WTC11 (cell line): ENCODE data around the gene PDCL2.

Source experiments
- ATF6 ChIP-seq: sonication (generic); formaldehyde crosslinking; IDR thresholded peaks from 2 replicates; pipeline ENCODE4 v1.8.1; 2023; ENCODE audit warnings: mild to moderate bottlenecking, missing genetic modification reagents
- CTCF ChIP-seq: fragments of 200-600 bp; IDR thresholded peaks from 2 replicates; pipeline ENCODE4 v1.8.0; 2022; ENCODE audit warnings: antibody characterized with exemption
- E2F5 ChIP-seq: sonication (generic); formaldehyde crosslinking; IDR thresholded peaks from 2 replicates; pipeline ENCODE4 v1.8.1; 2022; ENCODE audit warnings: mild to moderate bottlenecking, moderate library complexity, missing genetic modification reagents
- ESRRA ChIP-seq: sonication (generic); formaldehyde crosslinking; IDR thresholded peaks from 2 replicates; pipeline ENCODE4 v1.8.1; 2022; ENCODE audit warnings: mild to moderate bottlenecking, missing genetic modification reagents, borderline replicate concordance
- IRF1 ChIP-seq: sonication (generic); formaldehyde crosslinking; IDR thresholded peaks from 2 replicates; pipeline ENCODE4 v1.8.0; 2023; ENCODE audit warnings: missing genetic modification reagents
- MAX ChIP-seq: sonication (generic); formaldehyde crosslinking; IDR thresholded peaks from 2 replicates; pipeline ENCODE4 v1.8.0; 2022; ENCODE audit warnings: mild to moderate bottlenecking, missing genetic modification reagents
- SP1 ChIP-seq: sonication (generic); formaldehyde crosslinking; conservative IDR thresholded peaks from 2 replicates; pipeline ENCODE4 v1.8.1; 2022; ENCODE audit warnings: missing genetic modification reagents
- ZNF219 ChIP-seq: sonication (generic); formaldehyde crosslinking; IDR thresholded peaks from 2 replicates; pipeline ENCODE4 v1.8.0; 2023; ENCODE audit warnings: missing genetic modification reagents, mild to moderate bottlenecking, borderline replicate concordance
- ZNF396 ChIP-seq: fragments of 250-450 bp; sonication (Bioruptor Pico); IDR thresholded peaks from 2 replicates; pipeline ENCODE4 v1.8.0; 2021; ENCODE audit warnings: mild to moderate bottlenecking, moderate library complexity, borderline replicate concordance

GRCh38 chr4:55633903-55634302, 41.9 kb upstream of the PDCL2 start:
- TF ChIP-seq ZNF396 (CRISPR knock-in tag) (no peak), ATF6 (CRISPR knock-in tag) (no peak), CTCF (no peak), SP1 (CRISPR knock-in tag) (no peak), E2F5 (CRISPR knock-in tag) (no peak), MAX (CRISPR knock-in tag) (no peak), ESRRA (CRISPR knock-in tag) (no peak), ZNF219 (CRISPR knock-in tag) (no peak), IRF1 (no peak)
